HG03139 (cell line): ENCODE measurements around the gene RNF167.

Source experiments
- ATAC-seq: cut with Tn5 transposase; IDR thresholded peaks from one replicate; pipeline ENCODE4 v1.9.1; 2021; ENCODE audit not compliant: unreplicated experiment

The RNF167 gene

GRCh38 chr17:4973256-4974114, 33.4 kb downstream of the RNF167 start:
- no peak for ATAC-seq

- no peak for ATAC-seq
These were observed 34.1 kb downstream of the RNF167 start for GRCh38 chr17:4974115-4974670.

DNA sequence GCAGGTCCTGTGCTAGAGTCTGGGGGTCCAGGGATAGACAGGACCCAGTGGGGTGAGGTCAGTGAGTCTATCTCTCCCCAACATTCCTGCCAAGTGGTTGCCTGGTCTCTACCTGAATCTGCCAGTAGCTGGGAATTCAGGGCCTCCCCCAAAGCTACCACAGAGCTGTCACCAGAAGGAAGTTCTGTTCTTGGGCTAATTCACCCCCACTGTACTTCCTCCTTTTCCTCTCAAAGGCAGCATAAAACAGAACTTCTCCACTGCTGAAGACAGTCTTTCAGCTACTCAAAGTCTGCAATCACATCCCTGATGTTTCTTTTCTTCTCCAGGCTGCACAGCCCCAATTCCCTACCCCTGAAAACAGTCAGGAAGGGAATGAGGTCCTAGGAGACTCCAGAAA, 38.7 kb downstream of the RNF167 start:
- no peak for ATAC-seq

DNA sequence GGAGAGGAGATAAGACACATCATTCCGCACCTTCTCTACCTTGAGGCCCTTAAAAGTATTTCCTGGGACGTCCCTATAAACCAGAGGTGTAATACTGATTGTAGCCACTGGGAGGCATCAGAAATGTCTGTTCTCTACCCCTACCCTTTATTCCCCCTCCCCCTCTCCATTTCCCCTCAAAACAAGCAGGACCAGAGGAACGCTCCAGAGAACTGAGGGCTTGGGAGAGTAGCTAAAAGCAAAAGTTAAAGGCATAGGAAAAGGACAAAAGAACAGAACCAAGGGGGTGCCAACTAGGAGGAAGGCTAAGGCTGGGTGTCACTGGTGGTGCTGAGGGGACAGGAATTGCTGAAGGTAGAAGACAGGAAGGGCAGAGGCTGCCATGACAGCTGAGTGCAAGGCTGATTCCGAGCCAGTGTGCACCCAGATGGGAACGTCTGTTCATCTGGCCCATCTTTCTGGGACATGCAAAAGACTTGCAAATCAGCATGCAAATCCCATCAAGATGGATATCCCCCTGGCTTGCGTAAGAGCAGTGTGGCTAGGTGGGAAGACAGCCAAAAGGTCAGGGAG, 40.7 kb downstream of the RNF167 start:
- ATAC-seq, result no peak

DNA sequence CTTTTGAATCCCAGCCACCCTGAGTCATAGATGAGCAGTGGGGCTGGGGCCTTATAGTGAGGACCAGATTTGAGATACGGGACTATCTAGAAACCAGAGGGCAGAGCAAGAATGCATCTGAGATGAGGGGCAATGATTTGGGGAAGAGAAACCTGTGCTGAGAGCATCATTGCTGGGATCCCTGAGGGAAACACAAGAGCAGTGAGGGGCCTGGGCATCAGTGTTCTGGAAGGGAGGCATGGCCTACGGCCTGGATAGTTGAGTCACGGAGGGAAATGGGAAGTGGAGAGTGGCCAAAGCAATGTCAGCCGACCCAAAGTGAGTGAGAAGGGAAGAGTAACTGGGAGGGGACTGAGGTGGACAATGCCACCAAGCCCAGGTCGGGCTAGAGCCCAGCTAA, 42.2 kb downstream of the RNF167 start:
- ATAC-seq, result no peak

DNA sequence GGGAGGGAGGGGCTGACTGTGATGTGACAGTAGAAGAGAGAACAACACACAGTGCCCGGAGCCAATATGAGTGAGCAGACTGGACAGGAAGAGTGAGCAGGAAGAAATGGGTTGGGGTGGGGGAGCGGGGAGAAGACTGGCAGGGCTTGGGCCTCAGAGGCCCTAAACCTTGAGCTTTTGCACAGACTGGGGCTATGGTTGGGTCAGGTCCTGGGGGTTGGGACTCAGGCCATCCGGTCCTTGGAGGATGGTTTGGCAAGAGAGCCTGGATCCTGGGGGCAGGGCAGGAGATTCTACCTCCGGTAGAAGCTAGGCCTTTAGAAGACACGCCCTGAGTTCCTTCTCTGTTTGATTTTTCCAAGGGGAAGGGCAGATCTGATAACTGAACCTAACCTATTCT, 46.3 kb downstream of the RNF167 start:
- ATAC-seq, result no peak

GRCh38 chr17:4986951-4987766, 47.1 kb downstream of the RNF167 start, which contains the start of gene CAMTA2:
TSS of gene CAMTA2 (minus strand) at chr17:4987675. CDS start at chr17:4986222, 1,453 bp downstream.
- peak; percentile 57 for ATAC-seq

GRCh38 chr17:4987767-4988567, 47.9 kb downstream of the RNF167 start:
- ATAC-seq, result no peak

DNA sequence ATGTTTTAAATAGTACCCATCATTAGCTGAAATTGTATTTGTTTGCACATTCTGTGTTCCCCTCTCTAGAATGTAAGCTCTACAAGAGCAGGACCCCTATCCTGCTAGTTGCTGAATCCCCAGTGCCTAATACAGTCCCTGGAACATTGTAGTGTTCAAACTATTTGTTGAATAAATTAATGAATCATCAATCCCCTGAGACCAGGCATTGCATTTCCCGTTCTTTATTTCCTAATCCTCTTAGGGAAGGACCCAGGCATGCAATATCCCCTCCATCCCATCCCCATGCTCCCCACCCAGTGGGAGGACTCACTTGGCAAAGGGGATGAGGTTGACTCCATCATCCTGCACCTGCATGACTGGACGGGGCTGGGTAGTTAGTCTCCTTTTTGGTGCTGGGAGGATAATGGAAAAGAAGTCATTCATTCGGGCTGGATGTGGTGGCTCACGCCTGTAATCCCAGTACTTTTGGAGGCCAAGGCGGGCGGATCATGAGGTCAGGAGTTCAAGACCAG, 54.1 kb downstream of the RNF167 start:
- ATAC-seq, result no peak
